Activated CD4-positive, alpha-beta T cell treated with anti-CD3 and anti-CD28 coated beads for 36 hours (primary cell): Measurements from ENCODE around the gene TAF6. TPM values are rescaled to one million over a fixed set of nuclear protein-coding genes. Genes with fewer than 3 reads are reported as not detected.
"Not testable (repeated sequence)": the region's sequence is repeated elsewhere in the genome, so short reads cannot be mapped to it uniquely, and the experiment has no call there.

Source experiments
- ATAC-seq: fragments of 200-7000 bp; cut with Tn5 transposase; one replicate; pipeline ENCODE4 v1.10.0; 2021; ENCODE audit warnings: mild to moderate bottlenecking, moderate library complexity
- CTCF ChIA-PET: fragments of 350-600 bp; sonication (Branson Sonifier 250); formaldehyde crosslinking; loops from one replicate; lab custom pipeline; 2021; ENCODE audit warnings: antibody characterized with exemption; lab: Charles Lee
- POLR2A ChIA-PET: fragments of 350-600 bp; sonication (Branson Sonifier 250); formaldehyde crosslinking; loops from one replicate; lab custom pipeline; 2021; ENCODE audit warnings: antibody characterized with exemption, inconsistent platforms; lab: Charles Lee
- DNase-seq: peaks from one replicate; pipeline ENCODE4 v3.0.0-alpha.2; 2020
- H3K27ac Mint-ChIP-seq: one replicate; pipeline ENCODE4 v1.8.0; 2021; ENCODE audit warnings: mixed read lengths
- H3K27me3 Mint-ChIP-seq: one replicate; pipeline ENCODE4 v1.8.0; 2021; ENCODE audit warnings: mixed read lengths
- H3K36me3 Mint-ChIP-seq: one replicate; pipeline ENCODE4 v1.8.0; 2021; ENCODE audit warnings: low read depth, mixed read lengths
- H3K4me1 Mint-ChIP-seq: one replicate; pipeline ENCODE4 v1.8.0; 2021; ENCODE audit warnings: mixed read lengths
- H3K4me3 Mint-ChIP-seq: one replicate; pipeline ENCODE4 v1.8.0; 2021; ENCODE audit warnings: mild to moderate bottlenecking, moderate library complexity, mixed read lengths
- H3K9me3 Mint-ChIP-seq: one replicate; pipeline ENCODE4 v1.8.0; 2021; ENCODE audit warnings: low read depth, mixed read lengths
- intact Hi-C, 2 experiments: fragments of 100-400 bp; cut with DNase I in 1 of 2; cut with micrococcal nuclease in 1 of 2; formaldehyde crosslinking; loops; one replicate each; pipeline versions ENCODE4 v1.14.2 to v1.15.1; 2022 to 2024; cut with DNase I, micrococcal nuclease
- total RNA-seq, 2 experiments: library from RNA; stranded (reverse); gene quantifications; one replicate each; pipeline ENCODE4 v1.2.3, GENCODE V29; 2021

The TAF6 gene
- total RNA-seq, 2 experiments from 2014 or later, result 54.3 to 59.5 TPM

DNA sequence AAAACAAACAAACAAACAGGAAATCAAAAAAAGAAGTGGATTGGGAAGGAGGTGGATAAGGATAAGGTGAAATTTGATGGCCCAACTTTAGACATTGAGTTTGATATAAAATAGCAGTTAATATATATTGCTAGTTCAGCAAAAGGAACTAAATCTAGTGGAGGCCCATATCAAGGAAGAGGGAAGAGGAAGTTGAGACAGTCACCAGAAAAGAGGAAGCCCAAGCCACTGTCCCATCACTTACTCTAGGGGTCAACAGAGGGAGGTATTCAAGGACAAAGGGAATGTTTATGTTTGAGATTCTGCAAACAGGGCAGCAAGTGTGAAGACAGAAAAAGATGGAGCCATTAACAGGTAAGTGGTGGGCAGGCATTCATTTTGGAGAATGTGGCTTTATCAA lies 33.2 kb upstream of the TAF6 start:
- Mint-ChIP-seq H3K27ac (peak overlapping the region; percentile 32), H3K9me3 (no peaks in the 10 kb centered on the region), H3K36me3 (peaks cover 41% of the 10 kb centered on the region), H3K27me3 (no peaks in the 10 kb centered on the region), H3K4me1 (peaks cover 54% of the 10 kb centered on the region), H3K4me3 (no peak overlapping the region)
- ChIA-PET POLR2A (no interaction called here), CTCF (interaction anchor here (0.6 to 1.3 kb wide), 3 partner anchors 19 to 331 kb away, joined by 3 read pairs; no protein-coding TSS in a partner anchor)
- intact Hi-C loops, result no loop called here
- ATAC-seq (no peak), DNase-seq (no peak)

DNA sequence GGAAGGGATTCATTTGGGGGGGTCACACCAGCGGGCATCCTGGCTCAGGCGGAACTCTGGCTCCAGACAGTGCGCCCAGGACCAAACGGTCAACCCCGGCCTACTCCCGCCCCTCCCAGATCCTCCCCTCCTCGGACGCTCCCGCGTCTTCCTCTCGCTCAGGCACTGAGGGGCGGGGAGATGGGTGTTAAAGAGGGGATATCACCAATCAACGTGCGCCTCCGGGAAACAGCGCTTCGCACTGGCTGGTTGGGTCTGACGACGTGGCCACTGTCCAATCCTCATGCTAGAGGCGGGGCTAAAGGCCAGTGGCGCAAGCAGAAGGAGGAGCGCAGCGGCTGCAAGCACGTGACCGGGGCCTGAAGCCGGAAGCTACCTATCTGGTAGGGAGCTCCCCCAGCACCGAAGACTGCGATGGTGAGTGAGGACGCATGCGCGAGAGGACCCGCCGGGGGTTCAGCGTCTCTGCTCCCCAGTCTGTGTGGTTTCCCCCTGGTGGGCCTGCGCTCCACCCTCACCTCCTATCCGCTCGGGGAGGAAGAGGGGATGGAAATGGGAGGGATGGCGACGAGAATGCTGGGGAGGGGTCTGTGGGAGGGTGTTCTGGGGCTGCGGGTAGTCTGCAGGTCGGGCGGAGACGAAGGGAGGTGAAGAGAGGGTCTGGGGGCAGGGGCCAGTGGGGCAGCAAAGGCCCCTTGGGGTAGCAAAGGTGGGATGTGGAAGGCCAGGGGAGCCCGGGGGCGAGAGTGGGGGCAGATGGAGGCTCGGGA lies 29.6 kb upstream of the TAF6 start, which contains the start of gene LAMTOR4:
TSS of gene LAMTOR4 (plus strand) at position 360 of the 770 bp plus-strand sequence. CDS start at position 415, 55 bp downstream.
- ChIA-PET CTCF (interaction anchor here (0.7 to 5.1 kb wide), 8 partner anchors 11 to 557 kb away, joined by 3 to 41 read pairs (median 3); partner anchors contain the start of gene MBLAC1), POLR2A (interaction anchor here (0.6 to 1.6 kb wide), 13 partner anchors 10 to 651 kb away, joined by 3 to 11 read pairs (median 5); partner anchors contain the start of genes AP4M1, GPC2, MBLAC1 and MEPCE)
- Mint-ChIP-seq H3K36me3 (peaks cover 33% of the 10 kb centered on the region), H3K9me3 (no peaks in the 10 kb centered on the region), H3K27me3 (no peaks in the 10 kb centered on the region), H3K4me1 (peaks cover 29% of the 10 kb centered on the region), H3K27ac (peak within 1 kb of the TSS; percentile 97), H3K4me3 (peak within 1 kb of the TSS; percentile 94)
- peak; percentile 99 for DNase-seq
- peak; percentile 98 for ATAC-seq
- intact Hi-C loops, result loop anchor here (1.0 to 10.0 kb wide), 13 partner anchors 10 to 438 kb away; partner anchors contain the start of genes GPC2 (in 2 of the 2), STAG3 (in 2 of the 2), TRAPPC14 (in 2 of the 2) and AP4M1 (in 1 of the 2)

DNA sequence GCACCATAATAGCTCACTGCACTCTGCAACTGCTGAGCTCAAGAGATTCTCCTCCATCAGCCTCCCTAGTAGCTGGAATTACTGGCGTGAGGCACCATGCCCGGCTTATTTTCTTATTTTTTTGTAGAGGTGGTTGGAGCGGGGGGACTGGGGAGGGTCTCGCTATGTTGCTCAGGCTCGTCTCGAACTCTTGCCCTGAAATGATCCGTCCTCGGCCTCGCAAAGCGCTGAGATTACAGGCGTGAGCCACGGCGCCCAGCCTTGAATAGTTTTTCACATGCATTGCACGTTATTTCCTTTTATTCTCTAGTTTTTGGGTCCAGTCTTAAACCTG lies 29.0 kb upstream of the TAF6 start:
- intact Hi-C loops, result loop anchor here (1.0 to 10.0 kb wide), 13 partner anchors 10 to 438 kb away; partner anchors contain the start of genes GPC2 (in 2 of the 2), STAG3 (in 2 of the 2), TRAPPC14 (in 2 of the 2) and AP4M1 (in 1 of the 2)
- peaks cover 26% of the 10 kb centered on the region for H3K4me1 Mint-ChIP-seq
- H3K27ac Mint-ChIP-seq, result peak overlapping the region; percentile 97
- POLR2A ChIA-PET, result interaction anchor here (0.7 to 1.6 kb wide), 10 partner anchors 18 to 650 kb away, joined by 3 to 11 read pairs (median 4); partner anchors contain the start of genes AP4M1, GPC2, MBLAC1 and MEPCE
- peak overlapping the region; percentile 94 for H3K4me3 Mint-ChIP-seq
- H3K27me3 Mint-ChIP-seq, result no peaks in the 10 kb centered on the region
- H3K9me3 Mint-ChIP-seq, result no peaks in the 10 kb centered on the region
- ATAC-seq (peak; percentile 6), DNase-seq (no peak)
- CTCF ChIA-PET, result interaction anchor here (0.9 to 5.1 kb wide), 7 partner anchors 10 to 557 kb away, joined by 3 to 41 read pairs (median 3); partner anchors contain the start of gene MBLAC1
- H3K36me3 Mint-ChIP-seq, result peaks cover 28% of the 10 kb centered on the region

DNA sequence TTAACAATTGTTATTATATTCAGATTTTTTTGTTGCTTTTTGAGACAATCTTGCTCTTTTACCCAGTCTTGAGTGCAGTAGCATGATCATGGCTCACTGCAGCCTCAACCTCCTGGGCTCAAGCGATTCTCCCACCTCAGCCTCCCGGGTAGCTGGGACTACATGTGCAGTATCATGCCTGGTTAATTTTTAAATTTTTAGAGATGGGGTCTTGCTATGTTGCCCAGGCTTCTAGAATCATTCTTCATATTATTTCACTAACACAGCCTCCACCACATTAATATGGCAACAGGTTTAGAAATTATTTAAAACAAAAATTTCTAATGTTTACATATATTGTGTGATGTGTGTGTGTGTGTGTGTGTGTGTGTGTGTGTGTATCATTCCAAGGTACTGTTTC lies 28.1 kb upstream of the TAF6 start:
- intact Hi-C loops, result loop anchor here in 1 of 2 experiments (10.0 kb wide), 1 partner anchor 198 kb away; no protein-coding TSS in a partner anchor
- H3K27ac Mint-ChIP-seq, result no peak overlapping the region
- POLR2A ChIA-PET, result interaction anchor here (0.7 kb wide), 1 partner anchor 19 kb away, joined by 3 read pairs; no protein-coding TSS in a partner anchor

DNA sequence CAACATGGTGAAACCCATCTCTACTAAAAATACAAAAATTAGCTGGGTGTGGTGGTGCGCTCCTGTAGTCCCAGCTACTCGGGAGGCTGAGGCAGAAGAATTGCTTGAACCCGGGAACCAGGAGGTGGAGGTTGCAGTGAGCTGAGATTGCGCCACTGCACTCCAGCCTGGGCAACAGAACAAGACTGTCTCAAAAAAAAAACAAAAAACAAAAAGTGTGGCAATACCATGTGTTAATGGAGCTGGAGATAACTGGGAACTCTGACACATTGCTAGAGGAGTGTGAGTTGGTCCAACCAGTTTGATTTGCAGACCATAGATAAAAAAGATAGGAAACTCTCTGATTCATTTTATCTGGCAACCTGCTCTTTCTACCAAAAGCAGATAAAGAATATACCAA lies 27.2 kb upstream of the TAF6 start:
- H3K27ac Mint-ChIP-seq, DNase-seq, H3K4me3 Mint-ChIP-seq, H3K9me3 Mint-ChIP-seq, ATAC-seq, H3K27me3 Mint-ChIP-seq: not testable (repeated sequence)
- intact Hi-C loops, result loop anchor here in 1 of 2 experiments (10.0 kb wide), 1 partner anchor 198 kb away; no protein-coding TSS in a partner anchor
- peaks cover 17% of the 10 kb centered on the region for H3K4me1 Mint-ChIP-seq
- H3K36me3 Mint-ChIP-seq, result peaks cover 13% of the 10 kb centered on the region
- CTCF ChIA-PET, result interaction anchor here (5.1 kb wide), 1 partner anchor 13 kb away, joined by 41 read pairs; no protein-coding TSS in a partner anchor
- POLR2A ChIA-PET, result interaction anchor here (0.6 to 0.7 kb wide), 2 partner anchors 22 to 25 kb away, joined by 3 read pairs; no protein-coding TSS in a partner anchor

More for the DNA sequence above, 28.1 kb upstream of the TAF6 start:
- no peak overlapping the region for H3K4me3 Mint-ChIP-seq
- H3K9me3 Mint-ChIP-seq, result no peaks in the 10 kb centered on the region
- DNase-seq (no peak), ATAC-seq (no peak)
- peaks cover 21% of the 10 kb centered on the region for H3K36me3 Mint-ChIP-seq
- H3K4me1 Mint-ChIP-seq, result peaks cover 22% of the 10 kb centered on the region
- CTCF ChIA-PET, result interaction anchor here (1.0 to 5.1 kb wide), 3 partner anchors 14 to 260 kb away, joined by 3 to 41 read pairs (median 9); no protein-coding TSS in a partner anchor
- no peaks in the 10 kb centered on the region for H3K27me3 Mint-ChIP-seq

DNA sequence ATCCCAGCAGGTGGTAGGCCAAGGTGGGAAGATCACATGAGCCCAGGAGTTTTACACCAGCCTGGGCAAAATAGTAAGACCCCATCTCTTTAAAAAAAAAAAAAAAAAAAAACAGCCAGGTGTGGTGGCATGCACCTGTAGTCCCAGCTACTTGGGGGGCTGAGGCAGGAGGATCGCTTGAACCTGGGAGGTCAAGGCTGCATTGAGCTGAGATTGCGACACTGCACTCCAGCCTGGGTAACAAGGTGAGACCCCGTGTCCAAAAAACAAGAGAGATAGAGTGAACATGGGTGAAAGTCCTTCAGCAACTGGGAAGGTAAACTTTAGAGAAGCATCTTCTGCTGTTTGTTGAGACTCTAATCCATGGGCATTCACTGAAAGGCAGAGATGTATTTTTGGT lies 23.3 kb upstream of the TAF6 start:
- CTCF ChIA-PET, result interaction anchor here (0.6 to 5.2 kb wide), 4 partner anchors 11 to 86 kb away, joined by 3 to 33 read pairs (median 4); partner anchors contain the start of gene MBLAC1
- POLR2A ChIA-PET, result no interaction called here
- H3K9me3 Mint-ChIP-seq, result no peaks in the 10 kb centered on the region
- no peaks in the 10 kb centered on the region for H3K27me3 Mint-ChIP-seq
- no peak overlapping the region for H3K27ac Mint-ChIP-seq
- peaks cover 9% of the 10 kb centered on the region for H3K4me1 Mint-ChIP-seq
- ATAC-seq, result no peak
- no peaks in the 10 kb centered on the region for H3K36me3 Mint-ChIP-seq
- DNase-seq, result no peak
- no peak overlapping the region for H3K4me3 Mint-ChIP-seq
- intact Hi-C loops, result loop anchor here in 1 of 2 experiments (10.0 kb wide), 1 partner anchor 202 kb away; no protein-coding TSS in a partner anchor

DNA sequence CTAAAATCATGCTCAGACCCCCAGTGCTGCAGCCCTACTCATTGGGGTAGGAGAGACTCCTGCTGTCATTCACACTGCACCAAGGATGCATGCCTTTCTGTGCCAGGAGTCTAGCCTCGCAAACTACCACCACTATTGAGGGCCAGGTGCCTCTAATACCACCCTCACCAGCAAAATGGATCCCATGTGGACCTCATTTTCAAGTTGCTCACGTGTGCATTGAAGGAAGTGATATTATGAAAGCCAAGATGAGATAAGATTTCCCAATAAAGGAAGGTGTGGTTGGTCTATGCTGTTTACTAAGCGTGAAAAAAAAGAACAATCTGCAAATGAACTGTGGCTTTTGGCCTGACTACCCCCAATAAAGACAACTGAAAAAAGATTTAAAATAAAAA lies 22.4 kb upstream of the TAF6 start:
- CTCF ChIA-PET, result interaction anchor here (0.5 to 5.2 kb wide), 3 partner anchors 10 to 107 kb away, joined by 3 to 33 read pairs (median 3); no protein-coding TSS in a partner anchor

DNA sequence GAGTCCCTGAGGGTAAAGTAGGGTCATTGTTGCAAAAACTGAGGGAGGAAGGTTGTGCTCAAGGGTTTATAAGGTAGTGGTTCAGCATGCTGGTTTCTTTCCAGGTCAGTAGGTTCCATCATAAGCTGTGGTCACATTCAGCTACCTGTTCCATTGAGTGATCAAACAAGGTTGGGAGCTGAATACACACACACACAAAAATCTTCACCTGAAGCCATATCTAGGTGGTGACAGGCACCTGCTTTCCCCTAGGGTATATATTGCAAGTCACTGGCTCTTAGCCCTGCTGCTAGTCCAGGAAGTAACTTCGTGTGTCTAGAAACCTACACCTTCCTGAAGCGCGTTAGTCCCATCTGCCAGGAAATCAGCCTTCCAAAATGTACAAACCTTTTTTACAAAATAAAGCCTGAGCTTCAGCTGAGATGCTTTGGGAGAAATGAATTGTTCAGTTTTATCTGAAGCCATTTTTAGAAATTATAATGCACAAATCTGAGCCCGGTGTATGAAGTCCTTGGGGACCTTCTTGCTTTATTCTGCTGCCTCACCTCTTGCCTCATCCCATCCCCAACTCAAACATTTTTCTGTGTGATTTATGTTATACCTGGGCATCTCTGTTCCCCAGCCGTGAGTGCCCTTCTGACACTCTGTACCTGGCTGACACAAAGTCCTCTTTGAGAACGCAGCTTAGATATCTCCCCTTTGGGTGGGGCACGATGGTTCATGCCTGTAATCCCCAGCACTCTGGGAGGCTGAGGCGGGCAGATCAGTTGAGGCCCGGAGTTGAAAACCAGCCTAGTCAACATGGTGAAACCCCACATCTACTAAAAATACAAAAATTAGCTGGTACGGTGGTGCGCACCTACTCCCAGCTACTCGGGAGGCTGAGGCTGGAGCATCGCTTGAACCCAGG lies 18.9 kb upstream of the TAF6 start:
- Mint-ChIP-seq H3K27ac (peak overlapping the region; percentile 21), H3K4me1 (peaks cover 9% of the 10 kb centered on the region), H3K9me3 (no peaks in the 10 kb centered on the region), H3K27me3 (no peaks in the 10 kb centered on the region), H3K36me3 (no peaks in the 10 kb centered on the region), H3K4me3 (no peak overlapping the region)
- intact Hi-C loops, result no loop called here
- CTCF ChIA-PET, result interaction anchor here (0.6 to 1.6 kb wide), 11 partner anchors 9 to 756 kb away, joined by 3 to 6 read pairs (median 4); partner anchors contain the start of gene LAMTOR4
- peak; percentile 47 for ATAC-seq
- DNase-seq, result no peak
- POLR2A ChIA-PET, result interaction anchor here (0.6 kb wide), 1 partner anchor 12 kb away, joined by 4 read pairs; no protein-coding TSS in a partner anchor

More for the DNA sequence above, 22.4 kb upstream of the TAF6 start:
- H3K4me1 Mint-ChIP-seq, result peaks cover 9% of the 10 kb centered on the region
- POLR2A ChIA-PET, result interaction anchor here (0.9 kb wide), 1 partner anchor 69 kb away, joined by 3 read pairs; no protein-coding TSS in a partner anchor
- no peaks in the 10 kb centered on the region for H3K36me3 Mint-ChIP-seq
- H3K27ac Mint-ChIP-seq, result no peak overlapping the region
- intact Hi-C loops, result loop anchor here in 1 of 2 experiments (10.0 kb wide), 1 partner anchor 203 kb away; no protein-coding TSS in a partner anchor
- ATAC-seq, result no peak
- no peak overlapping the region for H3K4me3 Mint-ChIP-seq
- DNase-seq, result no peak
- H3K9me3 Mint-ChIP-seq, result no peaks in the 10 kb centered on the region
- H3K27me3 Mint-ChIP-seq, result no peaks in the 10 kb centered on the region

DNA sequence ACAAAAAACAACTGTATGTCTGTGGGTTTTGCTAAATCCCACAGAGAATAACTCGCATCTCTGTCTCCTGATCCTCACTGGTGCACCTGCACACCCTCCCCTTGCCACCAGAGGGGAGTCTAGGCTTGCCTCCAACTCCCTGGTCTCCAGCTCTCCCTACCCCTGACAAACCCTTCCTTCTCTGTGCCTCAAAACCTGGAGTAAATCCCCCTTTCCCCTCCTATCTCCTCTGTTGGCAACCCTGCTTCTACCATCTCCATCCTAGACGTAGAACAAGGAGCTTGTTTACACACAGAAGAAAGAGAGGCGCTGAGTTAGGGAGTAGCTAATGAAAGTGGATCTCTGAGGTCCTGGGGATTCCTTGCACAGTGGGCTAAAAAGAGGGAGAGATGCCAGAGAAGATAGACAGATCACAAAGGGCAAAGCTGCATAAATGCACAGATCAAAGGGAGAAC lies 13.6 kb upstream of the TAF6 start:
- no peak overlapping the region for H3K27ac Mint-ChIP-seq
- H3K27me3 Mint-ChIP-seq, result no peaks in the 10 kb centered on the region
- DNase-seq (peak; percentile 82), ATAC-seq (peak; percentile 81)
- H3K4me3 Mint-ChIP-seq, result no peak overlapping the region
- H3K36me3 Mint-ChIP-seq, result no peaks in the 10 kb centered on the region
- ChIA-PET CTCF (interaction anchor here (0.6 to 5.0 kb wide), 32 partner anchors 9 to 321 kb away, joined by 3 to 41 read pairs (median 4); partner anchors contain the start of genes CNPY4, GPC2, LAMTOR4 and MCM7), POLR2A (interaction anchor here (0.7 kb wide), 1 partner anchor 19 kb away, joined by 3 read pairs; no protein-coding TSS in a partner anchor)
- H3K4me1 Mint-ChIP-seq, result peaks cover 10% of the 10 kb centered on the region
- intact Hi-C loops, result loop anchor here (1.0 to 5.0 kb wide), 6 partner anchors 89 to 318 kb away; no protein-coding TSS in a partner anchor
- H3K9me3 Mint-ChIP-seq, result no peaks in the 10 kb centered on the region
